HEK293 (cell line): ENCODE data around the gene KRTAP3-3.

ENCODE experiments used
- CTCF ChIA-PET: fragments of 350-600 bp; formaldehyde crosslinking; extraction: SDS; loops from one replicate; lab custom pipeline; 2021; ENCODE audit warnings: antibody characterized with exemption; lab: Yijun Ruan, JAX
- POLR2A ChIA-PET: fragments of 300-600 bp; formaldehyde crosslinking; extraction: SDS; loops from one replicate; lab custom pipeline; 2020; ENCODE audit warnings: antibody characterized with exemption, inconsistent platforms; lab: Yijun Ruan, JAX
- H3K27ac ChIP-seq: fragments of 200-500 bp; sonication (Bioruptor generic); 2 replicates; pipeline ENCODE4 v1.5.1; 2014; ENCODE audit warnings: low read depth, low read length, control low read depth, inconsistent platforms; ENCODE audit errors: extremely low read depth
- H3K36me3 ChIP-seq, 2 experiments: fragments of 200-500 bp in 1 of 2; sonication (Bioruptor generic) in 1 of 2; 1 replicate in 1 of 2; 2 replicates in 1 of 2; pipeline ENCODE4 v1.5.1; 2014 to 2017; ENCODE audit warnings: inconsistent platforms in 2 of 2, low read length in 2 of 2; ENCODE audit not compliant: control insufficient read depth in 2 of 2, insufficient read depth in 1 of 2
- H3K4me1 ChIP-seq: fragments of 200-500 bp; sonication (Bioruptor generic); 2 replicates; pipeline ENCODE4 v1.5.1; 2014; ENCODE audit warnings: mild to moderate bottlenecking, low read length, inconsistent platforms; ENCODE audit not compliant: control insufficient read depth, insufficient read depth
- H3K4me3 ChIP-seq: 2 replicates; pipeline ENCODE4 v1.5.1; 2011; ENCODE audit warnings: low read depth, mild to moderate bottlenecking, control low read depth, low read length, moderate library complexity
- H3K9me3 ChIP-seq: fragments of 200-500 bp; sonication (Bioruptor generic); 2 replicates; pipeline ENCODE4 v1.5.1; 2014; ENCODE audit warnings: low read depth, low read length, inconsistent platforms; ENCODE audit not compliant: control insufficient read depth, insufficient read depth
- BCL11A ChIP-seq: fragments of 450-650 bp; formaldehyde crosslinking; IDR thresholded peaks from 2 replicates; pipeline ENCODE4 v1.5.1; 2016; ENCODE audit warnings: low read depth, missing biosample characterization, missing genetic modification characterization
- FEZF1 ChIP-seq: fragments of 450-650 bp; formaldehyde crosslinking; IDR thresholded peaks from 2 replicates; pipeline ENCODE4 v1.5.1; 2016; ENCODE audit warnings: missing biosample characterization, missing genetic modification characterization
- HOXD13 ChIP-seq: sonication (generic); formaldehyde crosslinking; IDR thresholded peaks from 2 replicates; pipeline ENCODE4 v1.8.0; 2022; ENCODE audit warnings: missing genetic modification reagents, borderline replicate concordance
- INSM2 ChIP-seq: fragments of 450-650 bp; formaldehyde crosslinking; IDR thresholded peaks from 2 replicates; pipeline ENCODE4 v1.5.1; 2016; ENCODE audit warnings: missing biosample characterization, missing genetic modification characterization
- KLF1 ChIP-seq: fragments of 450-650 bp; formaldehyde crosslinking; IDR thresholded peaks from 2 replicates; pipeline ENCODE4 v1.5.1; 2016; ENCODE audit warnings: missing biosample characterization, missing genetic modification characterization
- KLF8 ChIP-seq: fragments of 450-650 bp; formaldehyde crosslinking; IDR thresholded peaks from 2 replicates; pipeline ENCODE4 v1.5.1; 2016; ENCODE audit warnings: missing biosample characterization, missing genetic modification characterization
- MZF1 ChIP-seq: fragments of 450-650 bp; formaldehyde crosslinking; IDR thresholded peaks from 2 replicates; pipeline ENCODE4 v1.5.1; 2017; ENCODE audit warnings: missing biosample characterization, missing genetic modification characterization, borderline replicate concordance
- PRDM4 ChIP-seq: fragments of 450-650 bp; formaldehyde crosslinking; IDR thresholded peaks from 2 replicates; pipeline ENCODE4 v1.5.1; 2017; ENCODE audit warnings: missing biosample characterization, missing genetic modification characterization
- SCRT2 ChIP-seq: fragments of 450-650 bp; formaldehyde crosslinking; IDR thresholded peaks from 2 replicates; pipeline ENCODE4 v1.5.1; 2016; ENCODE audit warnings: missing biosample characterization, missing genetic modification characterization
- ZBTB6 ChIP-seq: fragments of 450-650 bp; formaldehyde crosslinking; IDR thresholded peaks from 2 replicates; pipeline ENCODE4 v1.5.1; 2017; ENCODE audit warnings: missing biosample characterization, missing genetic modification characterization
- ZFP3 ChIP-seq: fragments of 450-650 bp; formaldehyde crosslinking; IDR thresholded peaks from 2 replicates; pipeline ENCODE4 v1.5.1; 2016; ENCODE audit warnings: low read depth, missing biosample characterization, missing genetic modification characterization
- ZNF132 ChIP-seq: fragments of 450-650 bp; formaldehyde crosslinking; IDR thresholded peaks from 2 replicates; pipeline ENCODE4 v1.5.1; 2017; ENCODE audit warnings: missing biosample characterization, missing genetic modification characterization, borderline replicate concordance
- ZNF16 ChIP-seq: fragments of 450-650 bp; formaldehyde crosslinking; IDR thresholded peaks from 2 replicates; pipeline ENCODE4 v1.5.1; 2016; ENCODE audit warnings: low read depth, missing biosample characterization, missing genetic modification characterization
- ZNF2 ChIP-seq: fragments of 450-650 bp; formaldehyde crosslinking; IDR thresholded peaks from 2 replicates; pipeline ENCODE4 v1.5.1; 2016; ENCODE audit warnings: missing biosample characterization, missing genetic modification characterization
- ZNF221 ChIP-seq: fragments of 450-650 bp; formaldehyde crosslinking; IDR thresholded peaks from 2 replicates; pipeline ENCODE4 v1.5.1; 2017; ENCODE audit warnings: missing biosample characterization, missing genetic modification characterization, borderline replicate concordance
- ZNF266 ChIP-seq: fragments of 450-650 bp; formaldehyde crosslinking; IDR thresholded peaks from 2 replicates; pipeline ENCODE4 v1.5.1; 2016; ENCODE audit warnings: missing biosample characterization, missing genetic modification characterization, low read depth
- ZNF280C ChIP-seq: fragments of 450-650 bp; formaldehyde crosslinking; IDR thresholded peaks from 2 replicates; pipeline ENCODE4 v1.5.1; 2016; ENCODE audit warnings: missing biosample characterization, missing genetic modification characterization
- ZNF433 ChIP-seq: fragments of 450-650 bp; formaldehyde crosslinking; IDR thresholded peaks from 2 replicates; pipeline ENCODE4 v1.5.1; 2016; ENCODE audit warnings: missing biosample characterization, missing genetic modification characterization, low read depth
- ZNF488 ChIP-seq: fragments of 450-650 bp; formaldehyde crosslinking; IDR thresholded peaks from 2 replicates; pipeline ENCODE4 v1.5.1; 2016; ENCODE audit warnings: missing biosample characterization, missing genetic modification characterization
- ZNF549 ChIP-seq: fragments of 450-650 bp; IDR thresholded peaks from 2 replicates; pipeline ENCODE4 v1.5.1; 2018; ENCODE audit warnings: missing biosample characterization, missing genetic modification characterization, mild to moderate bottlenecking, inconsistent platforms, moderate library complexity
- ZNF560 ChIP-seq: fragments of 450-650 bp; formaldehyde crosslinking; IDR thresholded peaks from 2 replicates; pipeline ENCODE4 v1.5.1; 2017; ENCODE audit warnings: missing biosample characterization, missing genetic modification characterization, borderline replicate concordance
- ZNF571 ChIP-seq: fragments of 450-650 bp; formaldehyde crosslinking; IDR thresholded peaks from 2 replicates; pipeline ENCODE4 v1.5.0; 2017; ENCODE audit warnings: missing biosample characterization, missing genetic modification characterization
- ZNF624 ChIP-seq: fragments of 450-650 bp; formaldehyde crosslinking; IDR thresholded peaks from 2 replicates; pipeline ENCODE4 v1.5.1; 2017; ENCODE audit warnings: missing biosample characterization, missing genetic modification characterization
- ZNF626 ChIP-seq: fragments of 450-650 bp; sonication (Bioruptor Pico); formaldehyde crosslinking; IDR thresholded peaks from 2 replicates; pipeline ENCODE4 v1.5.1; 2018; ENCODE audit warnings: missing biosample characterization, missing genetic modification characterization, inconsistent platforms
- ZNF777 ChIP-seq: fragments of 450-650 bp; formaldehyde crosslinking; IDR thresholded peaks from 2 replicates; pipeline ENCODE4 v1.5.1; 2017; ENCODE audit warnings: missing biosample characterization, missing genetic modification characterization, borderline replicate concordance
- ZNF843 ChIP-seq: fragments of 450-650 bp; formaldehyde crosslinking; IDR thresholded peaks from 2 replicates; pipeline ENCODE4 v1.5.1; 2016; ENCODE audit warnings: missing biosample characterization, missing genetic modification characterization

The KRTAP3-3 gene

GRCh38 chr17:40963838-40964237 lies 30.1 kb downstream of the KRTAP3-3 start:
- TF ChIP-seq ZNF2 (tag by site-specific recombination): no peak
- TF ChIP-seq ZNF560: no peak
- TF ChIP-seq KLF1 (tag by site-specific recombination): no peak
- TF ChIP-seq ZNF132 (tag by site-specific recombination): no peak
- TF ChIP-seq ZNF488: no peak
- no peak for TF ChIP-seq ZNF843 (tag by site-specific recombination)
- no peak for TF ChIP-seq ZNF266
- no peak for TF ChIP-seq HOXD13 (CRISPR knock-in tag)
- no peak for TF ChIP-seq ZFP3 (tag by site-specific recombination)
- no peak for TF ChIP-seq ZNF571 (tag by site-specific recombination)
- no peak for TF ChIP-seq ZNF777
- no peak for TF ChIP-seq FEZF1
- no peak for TF ChIP-seq ZNF221 (tag by site-specific recombination)
- no peak for TF ChIP-seq ZNF624 (tag by site-specific recombination)
- TF ChIP-seq ZNF549: no peak
- TF ChIP-seq ZNF16 (tag by site-specific recombination): no peak
- TF ChIP-seq, all 188 proteins: peak for 0
- Histone ChIP-seq H3K9me3 (no peaks in the 10 kb centered on the region), H3K36me3 (no peaks in the 10 kb centered on the region), H3K27ac (no peak overlapping the region), H3K4me3 (no peak overlapping the region), H3K4me1 (no peaks in the 10 kb centered on the region)
- ChIA-PET CTCF (interaction anchor here (0.6 to 2.2 kb wide), 9 partner anchors 9 to 703 kb away, joined by 3 to 12 read pairs (median 3); partner anchors contain the start of gene KRTAP1-4), POLR2A (no interaction called here)

- Histone ChIP-seq H3K36me3 (no peaks in the 10 kb centered on the region), H3K4me3 (no peak overlapping the region), H3K27ac (no peak overlapping the region), H3K4me1 (no peaks in the 10 kb centered on the region), H3K9me3 (no peaks in the 10 kb centered on the region)
- CTCF ChIA-PET: interaction anchor here (0.5 to 1.6 kb wide), 10 partner anchors 10 to 687 kb away, joined by 3 to 10 read pairs (median 3); no protein-coding TSS in a partner anchor
- no peak for TF ChIP-seq ZBTB6 (tag by site-specific recombination)
- TF ChIP-seq SCRT2 (tag by site-specific recombination): peak; percentile 87
- no peak for TF ChIP-seq KLF8 (tag by site-specific recombination)
- POLR2A ChIA-PET: no interaction called here
These were observed 31.9 kb downstream of the KRTAP3-3 start for GRCh38 chr17:40962059-40962561.

GRCh38 chr17:40961591-40961990 lies 32.4 kb downstream of the KRTAP3-3 start:
- POLR2A ChIA-PET: no interaction called here

More at GRCh38 chr17:40961591-40961990, 32.4 kb downstream of the KRTAP3-3 start:
- Histone ChIP-seq H3K36me3 (no peaks in the 10 kb centered on the region), H3K4me3 (no peak overlapping the region), H3K27ac (no peak overlapping the region), H3K9me3 (no peaks in the 10 kb centered on the region), H3K4me1 (no peaks in the 10 kb centered on the region)
- no peak for TF ChIP-seq INSM2 (tag by site-specific recombination)
- no peak for TF ChIP-seq ZNF280C (tag by site-specific recombination)
- TF ChIP-seq PRDM4 (tag by site-specific recombination): no peak
- TF ChIP-seq BCL11A (tag by site-specific recombination): no peak
- TF ChIP-seq ZNF626: no peak
- TF ChIP-seq ZNF433: no peak
- TF ChIP-seq MZF1: no peak
- CTCF ChIA-PET: interaction anchor here (0.5 to 1.6 kb wide), 7 partner anchors 9 to 687 kb away, joined by 3 to 10 read pairs (median 3); no protein-coding TSS in a partner anchor
